Measurements from ENCODE around the gene XIAP.

Gene XIAP

GRCh38 chrX:123905332-123905731 lies 45.5 kb downstream of the XIAP start:
- TF ChIP-seq, protein P1, sequence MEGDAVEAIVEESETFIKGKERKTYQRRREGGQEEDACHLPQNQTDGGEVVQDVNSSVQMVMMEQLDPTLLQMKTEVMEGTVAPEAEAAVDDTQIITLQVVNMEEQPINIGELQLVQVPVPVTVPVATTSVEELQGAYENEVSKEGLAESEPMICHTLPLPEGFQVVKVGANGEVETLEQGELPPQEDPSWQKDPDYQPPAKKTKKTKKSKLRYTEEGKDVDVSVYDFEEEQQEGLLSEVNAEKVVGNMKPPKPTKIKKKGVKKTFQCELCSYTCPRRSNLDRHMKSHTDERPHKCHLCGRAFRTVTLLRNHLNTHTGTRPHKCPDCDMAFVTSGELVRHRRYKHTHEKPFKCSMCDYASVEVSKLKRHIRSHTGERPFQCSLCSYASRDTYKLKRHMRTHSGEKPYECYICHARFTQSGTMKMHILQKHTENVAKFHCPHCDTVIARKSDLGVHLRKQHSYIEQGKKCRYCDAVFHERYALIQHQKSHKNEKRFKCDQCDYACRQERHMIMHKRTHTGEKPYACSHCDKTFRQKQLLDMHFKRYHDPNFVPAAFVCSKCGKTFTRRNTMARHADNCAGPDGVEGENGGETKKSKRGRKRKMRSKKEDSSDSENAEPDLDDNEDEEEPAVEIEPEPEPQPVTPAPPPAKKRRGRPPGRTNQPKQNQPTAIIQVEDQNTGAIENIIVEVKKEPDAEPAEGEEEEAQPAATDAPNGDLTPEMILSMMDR (IDR thresholded peaks at IDR 0.05; ENCODE audit: low read length, missing control alignments) = no peak
- DNase-seq (ENCODE audit: low read depth) = no peak
- no peak overlapping the region for H3K4me3 ChIP-seq (replicated peaks; ENCODE audit: low read depth, low read length)

DNA sequence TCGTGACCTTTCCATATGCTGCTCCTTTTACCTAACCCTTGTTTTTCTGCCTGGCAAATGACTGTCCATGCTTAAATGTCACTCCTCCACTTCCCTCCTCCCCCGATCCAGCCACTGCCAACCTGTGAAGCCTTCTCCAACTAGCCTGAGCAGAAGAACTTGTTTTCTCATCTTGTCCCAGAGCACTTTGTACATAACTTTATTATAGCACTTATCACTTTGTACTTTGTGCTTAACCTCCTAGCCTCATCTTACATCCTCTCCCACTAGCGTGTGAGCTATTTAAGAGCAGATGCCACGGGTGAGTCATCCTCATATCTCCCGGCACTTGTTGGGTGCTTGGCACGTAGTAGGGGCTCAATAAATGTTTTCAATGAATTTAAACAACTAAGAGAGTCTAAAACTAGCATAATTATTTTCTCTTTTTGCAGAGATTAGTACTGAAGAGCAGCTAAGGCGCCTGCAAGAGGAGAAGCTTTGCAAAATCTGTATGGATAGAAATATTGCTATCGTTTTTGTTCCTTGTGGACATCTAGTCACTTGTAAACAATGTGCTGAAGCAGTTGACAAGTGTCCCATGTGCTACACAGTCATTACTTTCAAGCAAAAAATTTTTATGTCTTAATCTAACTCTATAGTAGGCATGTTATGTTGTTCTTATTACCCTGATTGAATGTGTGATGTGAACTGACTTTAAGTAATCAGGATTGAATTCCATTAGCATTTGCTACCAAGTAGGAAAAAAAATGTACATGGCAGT lies 46.9 kb downstream of the XIAP start:
- TF ChIP-seq, protein P1 (IDR thresholded peaks at IDR 0.05; ENCODE audit: low read length, missing control alignments) = no peak
- no peak overlapping the region for H3K4me3 ChIP-seq (replicated peaks; ENCODE audit: low read depth, low read length)
- DNase-seq (ENCODE audit: low read depth) = no peak

- TF ChIP-seq, protein P1 (IDR thresholded peaks at IDR 0.05; ENCODE audit: low read length, missing control alignments) = no peak
- H3K4me3 ChIP-seq (replicated peaks; ENCODE audit: low read depth, low read length) = no peak overlapping the region
- no peak for DNase-seq (ENCODE audit: low read depth)
Observed at GRCh38 chrX:123909523-123909922, 49.7 kb downstream of the XIAP start.

DNA sequence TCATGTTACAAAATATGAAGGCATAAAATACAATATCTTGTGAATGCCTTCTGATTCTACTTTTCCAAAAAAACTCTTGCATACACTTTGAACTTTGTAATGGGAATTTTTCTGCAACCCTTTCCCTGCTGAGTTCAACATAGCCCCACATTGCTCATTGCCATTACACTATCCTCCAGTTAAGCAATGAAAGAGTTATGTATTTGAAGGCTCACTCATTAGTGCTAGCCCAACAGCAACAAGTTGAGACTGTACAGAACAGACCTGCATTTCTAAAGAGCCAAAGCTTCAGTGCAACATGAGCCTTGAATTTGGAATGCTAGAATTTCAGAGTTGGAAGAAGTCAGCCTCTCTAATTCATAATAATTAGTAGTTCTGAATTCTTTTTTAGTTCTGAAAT lies 57.2 kb downstream of the XIAP start:
- DNase-seq (ENCODE audit: low read depth) = no peak
- TF ChIP-seq, protein P1 (IDR thresholded peaks at IDR 0.05; ENCODE audit: low read length, missing control alignments) = no peak
- no peak overlapping the region for H3K4me3 ChIP-seq (replicated peaks; ENCODE audit: low read depth, low read length)

GRCh38 chrX:123918106-123918721 lies 58.4 kb downstream of the XIAP start:
- DNase-seq (ENCODE audit: low read depth) = no peak
- TF ChIP-seq, protein P1 (IDR thresholded peaks at IDR 0.05; ENCODE audit: low read length, missing control alignments) = no peak

GRCh38 chrX:123920105-123920785 lies 60.4 kb downstream of the XIAP start:
- TF ChIP-seq, protein P1 (IDR thresholded peaks at IDR 0.05; ENCODE audit: low read length, missing control alignments) = no peak
- peak; percentile 60 for DNase-seq (ENCODE audit: low read depth)

More at GRCh38 chrX:123918106-123918721, 58.4 kb downstream of the XIAP start:
- no peak overlapping the region for H3K4me3 ChIP-seq (replicated peaks; ENCODE audit: low read depth, low read length)

More at GRCh38 chrX:123920105-123920785, 60.4 kb downstream of the XIAP start:
- no peak overlapping the region for H3K4me3 ChIP-seq (replicated peaks; ENCODE audit: low read depth, low read length)
